ENCODE results near the gene RNF130.
"Not testable (repeated sequence)": the region's sequence is repeated elsewhere in the genome, so short reads cannot be mapped to it uniquely, and the experiment has no call there.

DNA sequence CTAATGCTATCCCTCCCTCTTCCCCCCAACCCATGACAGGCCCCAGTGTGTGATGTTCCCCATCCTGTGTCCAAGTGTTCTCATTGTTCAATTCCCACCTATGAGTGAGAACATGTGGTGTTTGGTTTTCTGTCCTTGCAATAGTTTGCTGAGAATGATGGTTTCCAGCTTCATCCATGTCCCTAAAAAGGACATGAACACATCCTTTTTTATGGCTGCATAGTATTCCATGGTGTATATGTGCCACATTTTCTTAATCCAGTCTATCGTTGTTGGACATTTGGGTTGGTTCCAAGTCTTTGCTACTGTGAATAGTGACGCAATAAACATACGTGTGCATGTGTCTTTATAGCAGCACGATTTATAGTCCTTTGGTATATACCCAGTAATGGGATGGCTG lies 78.7 kb downstream of the RNF130 start:
- not testable (repeated sequence) for TF ChIP-seq FOXJ3 (CRISPR knock-in tag; IDR thresholded peaks at IDR 0.05; ENCODE audit: borderline replicate concordance); SMAD4 (CRISPR knock-in tag; IDR thresholded peaks at IDR 0.05); IRF2 (CRISPR knock-in tag; IDR thresholded peaks at IDR 0.05; ENCODE audit: borderline replicate concordance, low read depth); CTCF (IDR thresholded peaks at IDR 0.05); CREM (CRISPR knock-in tag; IDR thresholded peaks at IDR 0.05); GABPB1 (CRISPR knock-in tag; IDR thresholded peaks at IDR 0.05); ZNF121 (CRISPR knock-in tag; IDR thresholded peaks at IDR 0.05); ESRRA (CRISPR knock-in tag; IDR thresholded peaks at IDR 0.05; ENCODE audit: borderline replicate concordance); ETV6 (CRISPR knock-in tag; IDR thresholded peaks at IDR 0.05)
- TF ChIP-seq, protein P1, sequence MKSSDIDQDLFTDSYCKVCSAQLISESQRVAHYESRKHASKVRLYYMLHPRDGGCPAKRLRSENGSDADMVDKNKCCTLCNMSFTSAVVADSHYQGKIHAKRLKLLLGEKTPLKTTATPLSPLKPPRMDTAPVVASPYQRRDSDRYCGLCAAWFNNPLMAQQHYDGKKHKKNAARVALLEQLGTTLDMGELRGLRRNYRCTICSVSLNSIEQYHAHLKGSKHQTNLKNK (CRISPR knock-in tag; IDR thresholded peaks at IDR 0.05): not testable (repeated sequence)
- TF ChIP-seq, protein P2, sequence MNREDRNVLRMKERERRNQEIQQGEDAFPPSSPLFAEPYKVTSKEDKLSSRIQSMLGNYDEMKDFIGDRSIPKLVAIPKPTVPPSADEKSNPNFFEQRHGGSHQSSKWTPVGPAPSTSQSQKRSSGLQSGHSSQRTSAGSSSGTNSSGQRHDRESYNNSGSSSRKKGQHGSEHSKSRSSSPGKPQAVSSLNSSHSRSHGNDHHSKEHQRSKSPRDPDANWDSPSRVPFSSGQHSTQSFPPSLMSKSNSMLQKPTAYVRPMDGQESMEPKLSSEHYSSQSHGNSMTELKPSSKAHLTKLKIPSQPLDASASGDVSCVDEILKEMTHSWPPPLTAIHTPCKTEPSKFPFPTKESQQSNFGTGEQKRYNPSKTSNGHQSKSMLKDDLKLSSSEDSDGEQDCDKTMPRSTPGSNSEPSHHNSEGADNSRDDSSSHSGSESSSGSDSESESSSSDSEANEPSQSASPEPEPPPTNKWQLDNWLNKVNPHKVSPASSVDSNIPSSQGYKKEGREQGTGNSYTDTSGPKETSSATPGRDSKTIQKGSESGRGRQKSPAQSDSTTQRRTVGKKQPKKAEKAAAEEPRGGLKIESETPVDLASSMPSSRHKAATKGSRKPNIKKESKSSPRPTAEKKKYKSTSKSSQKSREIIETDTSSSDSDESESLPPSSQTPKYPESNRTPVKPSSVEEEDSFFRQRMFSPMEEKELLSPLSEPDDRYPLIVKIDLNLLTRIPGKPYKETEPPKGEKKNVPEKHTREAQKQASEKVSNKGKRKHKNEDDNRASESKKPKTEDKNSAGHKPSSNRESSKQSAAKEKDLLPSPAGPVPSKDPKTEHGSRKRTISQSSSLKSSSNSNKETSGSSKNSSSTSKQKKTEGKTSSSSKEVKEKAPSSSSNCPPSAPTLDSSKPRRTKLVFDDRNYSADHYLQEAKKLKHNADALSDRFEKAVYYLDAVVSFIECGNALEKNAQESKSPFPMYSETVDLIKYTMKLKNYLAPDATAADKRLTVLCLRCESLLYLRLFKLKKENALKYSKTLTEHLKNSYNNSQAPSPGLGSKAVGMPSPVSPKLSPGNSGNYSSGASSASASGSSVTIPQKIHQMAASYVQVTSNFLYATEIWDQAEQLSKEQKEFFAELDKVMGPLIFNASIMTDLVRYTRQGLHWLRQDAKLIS (CRISPR knock-in tag; IDR thresholded peaks at IDR 0.05; ENCODE audit: borderline replicate concordance): not testable (repeated sequence)
- TF ChIP-seq, protein P3, sequence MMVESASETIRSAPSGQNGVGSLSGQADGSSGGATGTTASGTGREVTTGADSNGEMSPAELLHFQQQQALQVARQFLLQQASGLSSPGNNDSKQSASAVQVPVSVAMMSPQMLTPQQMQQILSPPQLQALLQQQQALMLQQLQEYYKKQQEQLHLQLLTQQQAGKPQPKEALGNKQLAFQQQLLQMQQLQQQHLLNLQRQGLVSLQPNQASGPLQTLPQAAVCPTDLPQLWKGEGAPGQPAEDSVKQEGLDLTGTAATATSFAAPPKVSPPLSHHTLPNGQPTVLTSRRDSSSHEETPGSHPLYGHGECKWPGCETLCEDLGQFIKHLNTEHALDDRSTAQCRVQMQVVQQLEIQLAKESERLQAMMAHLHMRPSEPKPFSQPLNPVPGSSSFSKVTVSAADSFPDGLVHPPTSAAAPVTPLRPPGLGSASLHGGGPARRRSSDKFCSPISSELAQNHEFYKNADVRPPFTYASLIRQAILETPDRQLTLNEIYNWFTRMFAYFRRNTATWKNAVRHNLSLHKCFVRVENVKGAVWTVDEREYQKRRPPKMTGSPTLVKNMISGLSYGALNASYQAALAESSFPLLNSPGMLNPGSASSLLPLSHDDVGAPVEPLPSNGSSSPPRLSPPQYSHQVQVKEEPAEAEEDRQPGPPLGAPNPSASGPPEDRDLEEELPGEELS (CRISPR knock-in tag; IDR thresholded peaks at IDR 0.05): not testable (repeated sequence)
